Measurements from ENCODE around the gene WWC1. TPM values are rescaled to one million over a fixed set of nuclear protein-coding genes. Genes with fewer than 3 reads are reported as not detected.

The WWC1 gene
- total RNA-seq, 1 experiment from 2014 or later: 52.6 TPM

- Histone ChIP-seq H3K36me3 (ENCODE audit: control insufficient read depth in 1 of 2, insufficient read depth in 2 of 2, low read length in 2 of 2) (peaks cover 18 to 21% of the 10 kb centered on the region in 2 experiments; a peak in 3 of 4 replicates), H3K9me2 (ENCODE audit: insufficient read depth) (no peaks in the 10 kb centered on the region), H3K79me2 (ENCODE audit: insufficient read depth, low read length) (no peaks in the 10 kb centered on the region), H3K4me3 (replicated peaks in 1 of 2; ENCODE audit: low read depth in 1 of 2, low read length in 2 of 2) (no peak overlapping the region), H3K27me3 (ENCODE audit: insufficient read depth, low read length) (no peaks in the 10 kb centered on the region), H4K20me1 (ENCODE audit: insufficient read depth) (no peaks in the 10 kb centered on the region), H3K4me2 (ENCODE audit: low read length) (no peak overlapping the region), H3K9me3 (ENCODE audit: control insufficient read depth in 1 of 2, insufficient read depth in 1 of 2, low read depth in 1 of 2, low read length in 2 of 2) (no peaks in the 10 kb centered on the region), H3K27ac (ENCODE audit: low read depth, low read length) (no peak overlapping the region), H2AFZ (ENCODE audit: low read depth, low read length, poor library complexity, severe bottlenecking) (no peak overlapping the region), H3K9ac (ENCODE audit: low read length) (no peak overlapping the region), H3K4me1 (ENCODE audit: control insufficient read depth in 1 of 2, insufficient read depth in 2 of 2, low read length in 2 of 2) (peaks cover 0 to under 1% of the 10 kb centered on the region in 2 experiments; a peak in 2 of 4 replicates)
- no TSS peak for BruUV-seq (replicated peaks)
- ChIA-PET CTCF (no interaction called here), RAD21 (ENCODE audit: low non-redundant PET in 1 of 2, low total read pairs in 2 of 2, uncharacterized antibody in 2 of 2, unreplicated experiment in 2 of 2) (no interaction called here), POLR2A (no interaction called here)
- intact Hi-C loops (cut with micrococcal nuclease): no loop called here
- TF ChIP-seq ZNF274 (IDR thresholded peaks at IDR 0.05; ENCODE audit: low read depth, low read length) (no peak), EZH2phosphoT487 (IDR thresholded peaks at IDR 0.05; ENCODE audit: borderline replicate concordance) (no peak), MAX (IDR thresholded peaks at IDR 0.05) (no peak), YY1 (IDR thresholded peaks at IDR 0.05; ENCODE audit: extremely low read depth, insufficient replicate concordance, low read depth, low read length) (no peak), ZBTB33 (IDR thresholded peaks at IDR 0.05; ENCODE audit: extremely low read depth, insufficient replicate concordance, low read length) (no peak), POLR2AphosphoS5 (IDR thresholded peaks at IDR 0.05; ENCODE audit: low read depth, low read length) (no peak), SP1 (IDR thresholded peaks at IDR 0.05; ENCODE audit: low read depth) (no peak)
- no peak for ATAC-seq
- no peak for DNase-seq (ENCODE audit: low read depth, low spot score)
These were observed 135.8 kb downstream of the WWC1 start for GRCh38 chr5:168427224-168427623.

- POLR2A ChIA-PET: no interaction called here
- H3K36me3 ChIP-seq (ENCODE audit: control insufficient read depth in 1 of 2, insufficient read depth in 2 of 2, low read length in 2 of 2): peaks cover 27% of the 10 kb centered on the region in 2 experiments; a peak in 3 of 4 replicates
These were observed 137.1 kb downstream of the WWC1 start for GRCh38 chr5:168428552-168428951.

More at GRCh38 chr5:168428552-168428951, 137.1 kb downstream of the WWC1 start:
- H2AFZ ChIP-seq (ENCODE audit: low read depth, low read length, poor library complexity, severe bottlenecking): no peak overlapping the region
- no peaks in the 10 kb centered on the region for H3K79me2 ChIP-seq (ENCODE audit: insufficient read depth, low read length)
- BruUV-seq (replicated peaks): no TSS peak
- no peak overlapping the region for H3K9ac ChIP-seq (ENCODE audit: low read length)
- intact Hi-C loops (cut with micrococcal nuclease): no loop called here
- ATAC-seq: no peak
- H3K27ac ChIP-seq (ENCODE audit: low read depth, low read length): no peak overlapping the region
- RAD21 ChIA-PET (ENCODE audit: low non-redundant PET in 1 of 2, low total read pairs in 2 of 2, uncharacterized antibody in 2 of 2, unreplicated experiment in 2 of 2): no interaction called here
- no peaks in the 10 kb centered on the region for H3K9me2 ChIP-seq (ENCODE audit: insufficient read depth)
- H3K9me3 ChIP-seq (ENCODE audit: control insufficient read depth in 1 of 2, insufficient read depth in 1 of 2, low read depth in 1 of 2, low read length in 2 of 2): no peaks in the 10 kb centered on the region
- no peaks in the 10 kb centered on the region for H3K4me1 ChIP-seq (ENCODE audit: control insufficient read depth in 1 of 2, insufficient read depth in 2 of 2, low read length in 2 of 2)
- no peak for DNase-seq (ENCODE audit: low read depth, low spot score)
- H3K27me3 ChIP-seq (ENCODE audit: insufficient read depth, low read length): no peaks in the 10 kb centered on the region
- no peaks in the 10 kb centered on the region for H4K20me1 ChIP-seq (ENCODE audit: insufficient read depth)
- TF ChIP-seq CEBPB (IDR thresholded peaks at IDR 0.05; ENCODE audit: low read depth) (no peak), SIN3A (IDR thresholded peaks at IDR 0.05; ENCODE audit: low read depth) (no peak), ZBTB33 (IDR thresholded peaks at IDR 0.05; ENCODE audit: extremely low read depth, insufficient replicate concordance, low read length) (no peak), JUND (IDR thresholded peaks at IDR 0.05) (no peak), EZH2 (IDR thresholded peaks at IDR 0.05) (no peak), CBX3 (IDR thresholded peaks at IDR 0.05; ENCODE audit: low read depth) (no peak), ATF3 (IDR thresholded peaks at IDR 0.05) (no peak), EGR1 (IDR thresholded peaks at IDR 0.05; ENCODE audit: low read depth) (no peak), FOSL1 (IDR thresholded peaks at IDR 0.05; ENCODE audit: low read depth) (no peak), RAD21 (IDR thresholded peaks at IDR 0.05; ENCODE audit: low read depth) (no peak)
- no peak overlapping the region for H3K4me2 ChIP-seq (ENCODE audit: low read length)
- CTCF ChIA-PET: no interaction called here
- no peak overlapping the region for H3K4me3 ChIP-seq (replicated peaks in 1 of 2; ENCODE audit: low read depth in 1 of 2, low read length in 2 of 2)
